Measurements from ENCODE around the gene MYH16. TPM values are rescaled to one million over a fixed set of nuclear protein-coding genes. Genes with fewer than 3 reads are reported as not detected.

Gene MYH16
- polyA plus RNA-seq, 1 donor (not counting 4 experiments of a cell fraction or from before 2014, with no cell fraction given) = 0.69 TPM

GRCh38 chr7:99293167-99293566 is 20.5 kb downstream of the MYH16 start:
- no peak overlapping the region for H3K4me2 ChIP-seq (ENCODE audit: control insufficient read depth, extremely low read depth, insufficient read depth, low read depth, low read length)

DNA sequence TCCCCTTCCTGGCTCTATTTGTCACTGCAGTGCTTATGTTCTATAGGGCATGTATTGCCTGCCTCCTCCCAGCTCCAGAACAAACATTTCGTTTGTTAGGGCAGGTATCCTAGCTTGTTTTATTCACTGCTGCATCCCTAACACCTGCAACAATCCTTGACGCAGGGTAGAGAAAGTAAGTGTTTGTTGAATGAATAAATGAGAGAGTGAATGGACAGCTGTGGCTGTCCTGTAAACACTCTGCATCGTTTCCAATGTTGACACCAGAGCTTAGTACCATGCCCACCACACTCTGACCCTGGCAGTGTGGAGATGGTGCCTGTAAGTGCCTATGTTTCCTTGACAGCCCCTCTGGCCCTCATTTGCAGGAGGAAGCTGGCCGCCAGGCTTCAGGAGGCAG is 21.0 kb downstream of the MYH16 start:
- TF ChIP-seq, protein P1, sequence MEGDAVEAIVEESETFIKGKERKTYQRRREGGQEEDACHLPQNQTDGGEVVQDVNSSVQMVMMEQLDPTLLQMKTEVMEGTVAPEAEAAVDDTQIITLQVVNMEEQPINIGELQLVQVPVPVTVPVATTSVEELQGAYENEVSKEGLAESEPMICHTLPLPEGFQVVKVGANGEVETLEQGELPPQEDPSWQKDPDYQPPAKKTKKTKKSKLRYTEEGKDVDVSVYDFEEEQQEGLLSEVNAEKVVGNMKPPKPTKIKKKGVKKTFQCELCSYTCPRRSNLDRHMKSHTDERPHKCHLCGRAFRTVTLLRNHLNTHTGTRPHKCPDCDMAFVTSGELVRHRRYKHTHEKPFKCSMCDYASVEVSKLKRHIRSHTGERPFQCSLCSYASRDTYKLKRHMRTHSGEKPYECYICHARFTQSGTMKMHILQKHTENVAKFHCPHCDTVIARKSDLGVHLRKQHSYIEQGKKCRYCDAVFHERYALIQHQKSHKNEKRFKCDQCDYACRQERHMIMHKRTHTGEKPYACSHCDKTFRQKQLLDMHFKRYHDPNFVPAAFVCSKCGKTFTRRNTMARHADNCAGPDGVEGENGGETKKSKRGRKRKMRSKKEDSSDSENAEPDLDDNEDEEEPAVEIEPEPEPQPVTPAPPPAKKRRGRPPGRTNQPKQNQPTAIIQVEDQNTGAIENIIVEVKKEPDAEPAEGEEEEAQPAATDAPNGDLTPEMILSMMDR (optimal IDR thresholded peaks at IDR 0.05 in 1 of 3, IDR thresholded peaks at IDR 0.05 in 1 of 3, conservative IDR thresholded peaks at IDR 0.05 in 1 of 3; ENCODE audit: extremely low read depth in 1 of 3, insufficient read depth in 2 of 3, low read length in 3 of 3) = no peak
- TF ChIP-seq EZH2 (IDR thresholded peaks at IDR 0.05; ENCODE audit: low read length) = no peak
- FAIRE-seq (no peak), DNase-seq (ENCODE audit: low read depth, low spot score) (no peak)
- Histone ChIP-seq H3K9ac (ENCODE audit: control insufficient read depth, extremely low read depth, insufficient read depth, low read length) (no peak overlapping the region), H3K27ac (ENCODE audit: control insufficient read depth, insufficient read depth, low read length) (no peak overlapping the region), H3K4me3 (ENCODE audit: control insufficient read depth in 2 of 3, extremely low read depth in 1 of 3, insufficient read depth in 2 of 3, low read depth in 1 of 3, low read length in 3 of 3) (no peak overlapping the region), H4K20me1 (ENCODE audit: control insufficient read depth, extremely low read depth, insufficient read depth, low read length) (no peaks in the 10 kb centered on the region), H3K9me3 (ENCODE audit: control insufficient read depth, low read depth, low read length) (no peaks in the 10 kb centered on the region), H3K79me2 (ENCODE audit: control insufficient read depth, insufficient read depth, low read length) (no peaks in the 10 kb centered on the region), H3K36me3 (ENCODE audit: control insufficient read depth in 2 of 2, extremely low read depth in 1 of 2, insufficient read depth in 2 of 2, low read length in 2 of 2) (no peaks in the 10 kb centered on the region), H2AFZ (ENCODE audit: control insufficient read depth, low read length) (no peak overlapping the region), H3K27me3 (ENCODE audit: control insufficient read depth, extremely low read depth, insufficient read depth, low read length) (no peaks in the 10 kb centered on the region), H3K9me1 (ENCODE audit: control insufficient read depth, extremely low read depth, insufficient read depth, low read length) (no peaks in the 10 kb centered on the region), H3K4me2 (ENCODE audit: control insufficient read depth, extremely low read depth, insufficient read depth, low read depth, low read length) (no peak overlapping the region), H3K4me1 (ENCODE audit: control insufficient read depth, extremely low read depth, insufficient read depth, low read length) (no peaks in the 10 kb centered on the region)
- dilution Hi-C loops (cut with MboI; ENCODE audit: extremely low pct_ligation_motif_present, low sequenced_read_pairs) = no loop called here

More at GRCh38 chr7:99293167-99293566, 20.5 kb downstream of the MYH16 start:
- DNase-seq (ENCODE audit: low read depth, low spot score) = no peak
- H2AFZ ChIP-seq (ENCODE audit: control insufficient read depth, low read length) = no peak overlapping the region
- H3K4me1 ChIP-seq (ENCODE audit: control insufficient read depth, extremely low read depth, insufficient read depth, low read length) = no peaks in the 10 kb centered on the region
- dilution Hi-C loops (cut with MboI; ENCODE audit: extremely low pct_ligation_motif_present, low sequenced_read_pairs) = no loop called here
- no peak overlapping the region for H3K9ac ChIP-seq (ENCODE audit: control insufficient read depth, extremely low read depth, insufficient read depth, low read length)
- no peaks in the 10 kb centered on the region for H4K20me1 ChIP-seq (ENCODE audit: control insufficient read depth, extremely low read depth, insufficient read depth, low read length)
- no peak overlapping the region for H3K4me3 ChIP-seq (ENCODE audit: control insufficient read depth in 2 of 3, extremely low read depth in 1 of 3, insufficient read depth in 2 of 3, low read depth in 1 of 3, low read length in 3 of 3)
- H3K79me2 ChIP-seq (ENCODE audit: control insufficient read depth, insufficient read depth, low read length) = no peaks in the 10 kb centered on the region
- no peak for FAIRE-seq
- TF ChIP-seq, protein P1 (optimal IDR thresholded peaks at IDR 0.05 in 1 of 3, IDR thresholded peaks at IDR 0.05 in 1 of 3, conservative IDR thresholded peaks at IDR 0.05 in 1 of 3; ENCODE audit: extremely low read depth in 1 of 3, insufficient read depth in 2 of 3, low read length in 3 of 3) = no peak
- TF ChIP-seq EZH2 (IDR thresholded peaks at IDR 0.05; ENCODE audit: low read length) = no peak
- H3K9me1 ChIP-seq (ENCODE audit: control insufficient read depth, extremely low read depth, insufficient read depth, low read length) = no peaks in the 10 kb centered on the region
- H3K27me3 ChIP-seq (ENCODE audit: control insufficient read depth, extremely low read depth, insufficient read depth, low read length) = no peaks in the 10 kb centered on the region
- no peak overlapping the region for H3K27ac ChIP-seq (ENCODE audit: control insufficient read depth, insufficient read depth, low read length)
- no peaks in the 10 kb centered on the region for H3K36me3 ChIP-seq (ENCODE audit: control insufficient read depth in 2 of 2, extremely low read depth in 1 of 2, insufficient read depth in 2 of 2, low read length in 2 of 2)
- H3K9me3 ChIP-seq (ENCODE audit: control insufficient read depth, low read depth, low read length) = no peaks in the 10 kb centered on the region
